ENCODE results near the gene CREB3. TPM values are rescaled to one million over a fixed set of nuclear protein-coding genes. Genes with fewer than 3 reads are reported as not detected.

The CREB3 gene
- polyA plus RNA-seq, 2 donors: 10.5 to 13.6 TPM

- peaks cover 40 to 59% of the 10 kb centered on the region in 2 donors for H3K36me3 ChIP-seq (ENCODE audit: control insufficient read depth in 2 of 2, insufficient read depth in 2 of 2, low read length in 1 of 2)
- H3K27me3 ChIP-seq (ENCODE audit: control insufficient read depth in 1 of 2, insufficient read depth in 2 of 2, low read length in 2 of 2): no peaks in the 10 kb centered on the region
- 74 to 87% methylated on average over 11 of the region's 11 CpGs for WGBS, 2 donors
- H3K4me3 ChIP-seq (ENCODE audit: low read depth in 1 of 2, low read length in 2 of 2): no peak overlapping the region
- H3K27ac ChIP-seq (ENCODE audit: low read depth in 2 of 2, low read length in 1 of 2): peak overlapping the region in 1 of 2 donors; percentile 27
- H3K4me1 ChIP-seq (ENCODE audit: control insufficient read depth in 2 of 2, insufficient read depth in 2 of 2, low read length in 1 of 2): peaks cover 2 to 3% of the 10 kb centered on the region in 2 donors
- no peaks in the 10 kb centered on the region for H3K9me3 ChIP-seq (ENCODE audit: control insufficient read depth in 2 of 2, insufficient read depth in 1 of 2, low read depth in 1 of 2, low read length in 1 of 2)
These were observed 32.4 kb upstream of the CREB3 start for GRCh38 chr9:35700031-35700430.

GRCh38 chr9:35700942-35701341, 31.5 kb upstream of the CREB3 start:
- Histone ChIP-seq H3K4me3 (ENCODE audit: low read depth in 1 of 2, low read length in 2 of 2) (no peak overlapping the region), H3K27ac (ENCODE audit: low read depth in 2 of 2, low read length in 1 of 2) (no peak overlapping the region), H3K9me3 (ENCODE audit: control insufficient read depth in 2 of 2, insufficient read depth in 1 of 2, low read depth in 1 of 2, low read length in 1 of 2) (no peaks in the 10 kb centered on the region), H3K27me3 (ENCODE audit: control insufficient read depth in 1 of 2, insufficient read depth in 2 of 2, low read length in 2 of 2) (no peaks in the 10 kb centered on the region), H3K36me3 (ENCODE audit: control insufficient read depth in 2 of 2, insufficient read depth in 2 of 2, low read length in 1 of 2) (peaks cover 49 to 68% of the 10 kb centered on the region in 2 donors), H3K4me1 (ENCODE audit: control insufficient read depth in 2 of 2, insufficient read depth in 2 of 2, low read length in 1 of 2) (peaks cover 2 to 3% of the 10 kb centered on the region in 2 donors)

- Histone ChIP-seq H3K36me3 (ENCODE audit: control insufficient read depth in 2 of 2, insufficient read depth in 2 of 2, low read length in 1 of 2) (peaks cover 62 to 85% of the 10 kb centered on the region in 2 donors), H3K27me3 (ENCODE audit: control insufficient read depth in 1 of 2, insufficient read depth in 2 of 2, low read length in 2 of 2) (no peaks in the 10 kb centered on the region), H3K9me3 (ENCODE audit: control insufficient read depth in 2 of 2, insufficient read depth in 1 of 2, low read depth in 1 of 2, low read length in 1 of 2) (no peaks in the 10 kb centered on the region), H3K27ac (ENCODE audit: low read depth in 2 of 2, low read length in 1 of 2) (no peak overlapping the region), H3K4me1 (ENCODE audit: control insufficient read depth in 2 of 2, insufficient read depth in 2 of 2, low read length in 1 of 2) (peaks cover 0 to 3% of the 10 kb centered on the region in 2 donors), H3K4me3 (ENCODE audit: low read depth in 1 of 2, low read length in 2 of 2) (no peak overlapping the region)
- WGBS, 2 donors: 96% methylated on average over 7 of the region's 7 CpGs
These were observed 29.8 kb upstream of the CREB3 start for GRCh38 chr9:35702696-35703095.

GRCh38 chr9:35703906-35704672, 28.4 kb upstream of the CREB3 start:
- peaks cover 51 to 79% of the 10 kb centered on the region in 2 donors for H3K36me3 ChIP-seq (ENCODE audit: control insufficient read depth in 2 of 2, insufficient read depth in 2 of 2, low read length in 1 of 2)

GRCh38 chr9:35705372-35705771, 27.1 kb upstream of the CREB3 start:
- H3K4me1 ChIP-seq (ENCODE audit: control insufficient read depth in 2 of 2, insufficient read depth in 2 of 2, low read length in 1 of 2): no peaks in the 10 kb centered on the region
- 74 to 77% methylated on average over 8 of the region's 8 CpGs for WGBS, 2 donors
- no peak overlapping the region for H3K27ac ChIP-seq (ENCODE audit: low read depth in 2 of 2, low read length in 1 of 2)
- H3K9me3 ChIP-seq (ENCODE audit: control insufficient read depth in 2 of 2, insufficient read depth in 1 of 2, low read depth in 1 of 2, low read length in 1 of 2): no peaks in the 10 kb centered on the region
- no peaks in the 10 kb centered on the region for H3K27me3 ChIP-seq (ENCODE audit: control insufficient read depth in 1 of 2, insufficient read depth in 2 of 2, low read length in 2 of 2)
- H3K4me3 ChIP-seq (ENCODE audit: low read depth in 1 of 2, low read length in 2 of 2): no peak overlapping the region
- peaks cover 50 to 67% of the 10 kb centered on the region in 2 donors for H3K36me3 ChIP-seq (ENCODE audit: control insufficient read depth in 2 of 2, insufficient read depth in 2 of 2, low read length in 1 of 2)

More at GRCh38 chr9:35703906-35704672, 28.4 kb upstream of the CREB3 start:
- H3K9me3 ChIP-seq (ENCODE audit: control insufficient read depth in 2 of 2, insufficient read depth in 1 of 2, low read depth in 1 of 2, low read length in 1 of 2): no peaks in the 10 kb centered on the region
- H3K27me3 ChIP-seq (ENCODE audit: control insufficient read depth in 1 of 2, insufficient read depth in 2 of 2, low read length in 2 of 2): no peaks in the 10 kb centered on the region
- H3K4me3 ChIP-seq (ENCODE audit: low read depth in 1 of 2, low read length in 2 of 2): no peak overlapping the region
- 94 to 96% methylated on average over 26 of the region's 26 CpGs for WGBS, 2 donors
- H3K27ac ChIP-seq (ENCODE audit: low read depth in 2 of 2, low read length in 1 of 2): no peak overlapping the region
- peaks cover 0 to 3% of the 10 kb centered on the region in 2 donors for H3K4me1 ChIP-seq (ENCODE audit: control insufficient read depth in 2 of 2, insufficient read depth in 2 of 2, low read length in 1 of 2)

- 92 to 93% methylated on average over 7 of the region's 7 CpGs for WGBS, 2 donors
- Histone ChIP-seq H3K4me1 (ENCODE audit: control insufficient read depth in 2 of 2, insufficient read depth in 2 of 2, low read length in 1 of 2) (no peaks in the 10 kb centered on the region), H3K4me3 (ENCODE audit: low read depth in 1 of 2, low read length in 2 of 2) (no peak overlapping the region), H3K9me3 (ENCODE audit: control insufficient read depth in 2 of 2, insufficient read depth in 1 of 2, low read depth in 1 of 2, low read length in 1 of 2) (no peaks in the 10 kb centered on the region), H3K27me3 (ENCODE audit: control insufficient read depth in 1 of 2, insufficient read depth in 2 of 2, low read length in 2 of 2) (no peaks in the 10 kb centered on the region), H3K27ac (ENCODE audit: low read depth in 2 of 2, low read length in 1 of 2) (no peak overlapping the region), H3K36me3 (ENCODE audit: control insufficient read depth in 2 of 2, insufficient read depth in 2 of 2, low read length in 1 of 2) (peaks cover 53 to 70% of the 10 kb centered on the region in 2 donors)
These were observed 26.5 kb upstream of the CREB3 start for GRCh38 chr9:35705836-35706430.

GRCh38 chr9:35706951-35707350, 25.5 kb upstream of the CREB3 start:
- peaks cover 59 to 75% of the 10 kb centered on the region in 2 donors for H3K36me3 ChIP-seq (ENCODE audit: control insufficient read depth in 2 of 2, insufficient read depth in 2 of 2, low read length in 1 of 2)
- WGBS, 2 donors: 87 to 90% methylated on average over 10 of the region's 10 CpGs
- no peaks in the 10 kb centered on the region for H3K27me3 ChIP-seq (ENCODE audit: control insufficient read depth in 1 of 2, insufficient read depth in 2 of 2, low read length in 2 of 2)
- H3K4me3 ChIP-seq (ENCODE audit: low read depth in 1 of 2, low read length in 2 of 2): no peak overlapping the region
- H3K9me3 ChIP-seq (ENCODE audit: control insufficient read depth in 2 of 2, insufficient read depth in 1 of 2, low read depth in 1 of 2, low read length in 1 of 2): no peaks in the 10 kb centered on the region
- H3K27ac ChIP-seq (ENCODE audit: low read depth in 2 of 2, low read length in 1 of 2): no peak overlapping the region
- no peaks in the 10 kb centered on the region for H3K4me1 ChIP-seq (ENCODE audit: control insufficient read depth in 2 of 2, insufficient read depth in 2 of 2, low read length in 1 of 2)

GRCh38 chr9:35708146-35708545, 24.3 kb upstream of the CREB3 start:
- WGBS, 2 donors: 93 to 96% methylated on average over 4 of the region's 4 CpGs
- H3K27me3 ChIP-seq (ENCODE audit: control insufficient read depth in 1 of 2, insufficient read depth in 2 of 2, low read length in 2 of 2): no peaks in the 10 kb centered on the region
- H3K4me1 ChIP-seq (ENCODE audit: control insufficient read depth in 2 of 2, insufficient read depth in 2 of 2, low read length in 1 of 2): no peaks in the 10 kb centered on the region
- no peaks in the 10 kb centered on the region for H3K9me3 ChIP-seq (ENCODE audit: control insufficient read depth in 2 of 2, insufficient read depth in 1 of 2, low read depth in 1 of 2, low read length in 1 of 2)
- H3K36me3 ChIP-seq (ENCODE audit: control insufficient read depth in 2 of 2, insufficient read depth in 2 of 2, low read length in 1 of 2): peaks cover 57 to 75% of the 10 kb centered on the region in 2 donors
- H3K27ac ChIP-seq (ENCODE audit: low read depth in 2 of 2, low read length in 1 of 2): no peak overlapping the region
- no peak overlapping the region for H3K4me3 ChIP-seq (ENCODE audit: low read depth in 1 of 2, low read length in 2 of 2)

- Histone ChIP-seq H3K27ac (ENCODE audit: low read depth in 2 of 2, low read length in 1 of 2) (peak overlapping the region in 1 of 2 donors; percentile 18), H3K9me3 (ENCODE audit: control insufficient read depth in 2 of 2, insufficient read depth in 1 of 2, low read depth in 1 of 2, low read length in 1 of 2) (no peaks in the 10 kb centered on the region), H3K27me3 (ENCODE audit: control insufficient read depth in 1 of 2, insufficient read depth in 2 of 2, low read length in 2 of 2) (no peaks in the 10 kb centered on the region), H3K4me3 (ENCODE audit: low read depth in 1 of 2, low read length in 2 of 2) (no peak overlapping the region), H3K4me1 (ENCODE audit: control insufficient read depth in 2 of 2, insufficient read depth in 2 of 2, low read length in 1 of 2) (no peaks in the 10 kb centered on the region), H3K36me3 (ENCODE audit: control insufficient read depth in 2 of 2, insufficient read depth in 2 of 2, low read length in 1 of 2) (peaks cover 36 to 67% of the 10 kb centered on the region in 2 donors)
- 78 to 86% methylated on average over 7 of the region's 7 CpGs for WGBS, 2 donors
These were observed 21.5 kb upstream of the CREB3 start for GRCh38 chr9:35710818-35711500.
